HG03108 (cell line): ENCODE results near the gene MYOM1.

Source experiments
- ATAC-seq: cut with Tn5 transposase; IDR thresholded peaks from one replicate; pipeline ENCODE4 v1.9.1; 2021; ENCODE audit warnings: moderate library complexity; ENCODE audit not compliant: unreplicated experiment

MYOM1 gene

DNA sequence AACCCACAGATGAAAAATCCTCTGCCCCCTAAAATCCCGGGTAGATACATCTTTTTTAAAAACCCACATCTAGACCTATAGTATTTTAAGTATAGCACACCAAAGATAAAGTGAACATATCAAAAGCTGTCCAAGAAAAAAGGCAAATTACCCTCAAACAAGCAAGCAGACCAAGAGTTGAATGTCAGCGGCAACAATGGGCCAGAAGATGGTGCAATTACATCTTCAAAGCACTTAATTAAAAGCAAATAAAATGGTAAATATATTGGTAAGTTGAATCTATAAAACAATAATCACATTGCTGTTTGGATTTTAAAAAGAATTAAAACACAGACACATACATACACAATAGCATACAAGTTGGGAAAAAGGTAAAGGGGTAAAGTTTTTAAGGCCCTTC lies 98.5 kb downstream of the MYOM1 start:
- no peak for ATAC-seq

DNA sequence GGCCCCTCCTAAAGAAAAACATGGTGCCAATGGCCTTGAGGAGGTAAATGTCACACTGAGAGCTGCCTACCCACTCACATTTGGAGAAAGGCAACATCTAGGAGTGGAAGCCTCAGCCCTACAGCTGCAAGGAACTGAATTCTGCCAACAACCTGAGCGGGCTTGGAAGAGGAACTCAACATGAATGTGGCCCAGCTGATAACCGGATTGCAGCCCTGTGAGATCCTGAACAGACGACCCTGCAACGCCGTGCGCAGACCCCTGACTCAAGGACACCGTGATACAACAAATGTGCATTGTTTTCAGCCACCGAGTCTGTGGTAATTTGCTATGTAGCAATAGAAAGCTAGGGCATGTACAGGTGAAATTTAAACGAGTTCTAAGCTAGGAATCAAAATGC lies 99.4 kb downstream of the MYOM1 start:
- ATAC-seq: no peak

DNA sequence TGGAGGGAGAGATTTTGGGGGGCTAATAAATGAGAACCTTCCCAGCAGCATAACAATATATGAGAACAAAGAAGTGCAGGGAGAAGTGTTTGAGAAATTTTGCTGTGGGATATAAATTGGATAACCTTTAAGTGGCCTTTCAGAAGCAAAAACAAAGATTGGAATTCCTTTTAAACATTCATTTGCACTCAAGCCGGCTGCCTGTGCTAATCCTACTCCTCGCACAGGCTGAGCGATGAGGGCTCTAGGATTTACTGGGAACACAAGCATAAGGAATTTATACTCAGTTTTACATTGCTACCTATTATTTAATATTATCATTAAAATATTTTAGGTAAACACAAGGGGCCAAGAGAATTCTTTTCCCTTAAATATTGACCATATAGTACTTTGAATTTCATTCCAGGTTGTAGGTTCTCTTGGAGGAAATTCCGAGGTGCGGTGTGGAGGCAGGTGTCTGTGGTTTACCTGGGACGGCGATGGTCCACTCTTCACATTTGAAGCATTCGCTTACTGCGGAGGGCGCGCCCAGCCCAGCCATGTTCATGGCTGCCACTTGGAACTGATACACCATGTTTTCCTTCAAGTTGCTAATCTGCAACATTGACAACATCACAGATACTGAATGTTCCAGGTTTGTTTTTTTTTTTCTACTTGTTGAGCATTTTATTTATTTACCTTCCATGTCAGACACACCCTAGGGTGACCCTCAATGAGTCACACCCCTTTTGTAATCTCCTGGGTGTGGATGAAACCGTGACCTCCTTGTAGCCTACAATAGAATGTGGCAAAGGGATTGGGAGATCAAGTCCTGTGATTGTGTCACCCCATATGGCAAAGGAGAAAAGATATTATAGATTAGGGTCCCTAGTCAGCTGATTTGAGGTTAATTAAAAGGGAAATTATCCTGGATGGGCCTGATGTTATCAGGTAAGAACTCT lies 100.1 kb downstream of the MYOM1 start:
- ATAC-seq: no peak

DNA sequence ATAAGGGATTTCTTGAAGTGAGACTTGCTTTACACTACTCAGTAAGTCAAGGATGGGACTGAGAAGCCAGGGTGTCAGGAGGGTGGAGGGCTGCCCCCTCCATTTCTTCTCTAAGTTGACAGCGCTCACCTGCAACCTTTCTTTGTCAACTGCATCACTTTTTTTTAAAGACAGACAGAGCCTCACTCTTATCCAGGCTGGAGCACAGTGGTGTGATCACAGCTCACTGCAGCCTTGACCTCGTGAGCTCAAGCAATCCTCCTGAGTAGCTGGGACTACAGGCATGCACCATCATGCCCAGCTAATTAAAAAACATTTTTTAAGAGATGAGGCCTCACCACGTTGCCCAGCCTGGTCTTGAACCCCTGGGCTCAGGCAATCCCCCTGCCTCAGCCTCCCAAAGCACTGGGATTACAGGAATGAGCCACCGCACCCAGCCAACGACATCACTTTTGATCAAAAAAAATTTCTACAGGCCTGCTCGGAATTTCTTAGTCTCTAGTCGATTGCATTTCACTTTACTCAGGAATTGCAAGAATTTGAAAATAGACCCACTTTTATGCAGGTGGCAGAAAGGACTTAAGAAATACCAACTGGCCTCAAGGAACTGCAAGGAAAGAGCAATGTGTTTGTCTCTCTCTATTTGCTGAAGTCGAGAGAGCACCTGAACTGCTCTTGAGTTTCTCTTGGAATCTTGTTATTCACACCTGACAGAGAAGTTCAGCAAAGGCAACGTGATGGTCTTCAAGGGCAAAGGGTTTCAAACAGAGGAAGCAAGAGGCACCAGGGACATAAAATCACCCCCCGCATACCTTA lies 101.4 kb downstream of the MYOM1 start:
- no peak for ATAC-seq

DNA sequence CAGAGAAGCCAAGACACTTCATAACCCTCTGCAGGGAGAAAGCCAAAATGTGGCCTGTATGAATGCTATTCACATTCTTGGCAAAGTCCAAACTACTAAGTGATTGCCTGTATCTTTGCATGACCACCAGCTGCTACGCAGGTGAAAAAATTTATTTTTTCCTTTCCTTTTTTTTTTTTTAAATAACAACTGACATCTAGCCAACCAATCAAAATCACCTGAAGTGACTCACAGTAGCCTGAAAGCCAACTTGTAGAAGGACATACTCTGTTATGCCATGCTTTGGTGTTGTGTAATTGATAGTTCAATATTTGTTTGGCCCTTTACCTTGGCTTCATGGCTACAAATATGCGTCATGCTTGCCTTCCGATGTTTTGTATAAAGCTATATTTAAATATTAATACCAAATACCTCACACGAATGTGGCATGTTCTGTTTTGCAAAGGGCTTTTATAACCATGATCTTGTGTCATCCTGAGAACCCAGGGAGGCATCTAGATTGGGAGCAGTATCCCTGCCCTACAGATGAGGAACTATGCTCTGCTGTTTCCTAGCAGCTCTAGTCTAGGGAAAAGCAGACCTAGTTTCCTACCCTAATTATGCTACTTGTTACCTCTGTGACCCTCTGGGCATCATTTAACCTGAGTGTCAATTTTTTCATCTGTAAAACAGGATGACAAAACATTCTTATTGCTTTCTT lies 102.1 kb downstream of the MYOM1 start:
- no peak for ATAC-seq

DNA sequence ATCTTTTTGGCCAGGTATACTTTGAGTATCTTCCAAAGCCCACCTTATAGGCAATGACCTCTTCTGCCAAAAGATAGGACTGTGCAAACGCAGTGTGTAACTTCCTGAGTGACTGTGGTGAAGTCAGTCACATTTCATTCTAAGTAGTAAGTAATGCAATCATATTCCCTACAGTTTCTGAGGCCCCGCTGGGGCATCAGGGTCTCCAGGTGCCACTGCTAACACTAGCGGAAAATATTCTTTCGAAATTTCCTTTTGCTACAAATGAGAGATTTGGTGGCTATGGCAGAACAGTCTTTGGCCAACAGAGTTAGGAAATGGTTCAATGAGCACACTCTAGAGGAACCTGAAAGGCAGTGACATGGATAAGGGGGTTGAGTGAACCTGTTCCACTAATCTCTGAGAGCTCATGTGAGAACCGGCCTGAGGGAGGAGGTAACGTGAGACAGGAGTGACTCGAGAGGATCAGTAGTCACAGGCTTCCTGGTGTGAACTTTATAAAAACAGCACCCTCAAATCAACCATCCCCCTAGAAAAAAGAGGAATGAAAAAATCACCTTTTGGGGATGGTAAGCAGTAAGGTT lies 104.2 kb downstream of the MYOM1 start:
- ATAC-seq: no peak

DNA sequence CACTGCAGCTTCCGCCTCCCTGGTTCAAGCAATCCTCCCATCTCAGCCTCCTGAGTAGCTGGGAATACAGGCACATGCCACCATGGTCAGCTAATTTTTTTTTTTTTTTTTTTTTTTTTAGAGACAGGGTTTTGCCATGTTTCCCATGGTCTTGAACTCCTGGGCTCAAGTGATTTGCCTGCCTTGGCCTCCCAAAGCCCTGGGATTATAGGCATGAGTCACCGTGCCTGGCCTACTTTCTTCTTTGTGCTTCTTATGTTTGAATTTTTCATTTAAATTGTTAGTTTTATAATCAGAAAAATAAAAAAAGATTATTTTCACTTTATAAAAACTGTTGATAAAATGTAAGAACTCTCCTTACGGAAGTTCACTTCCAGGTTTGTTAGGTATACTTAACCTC lies 105.3 kb downstream of the MYOM1 start:
- no peak for ATAC-seq

DNA sequence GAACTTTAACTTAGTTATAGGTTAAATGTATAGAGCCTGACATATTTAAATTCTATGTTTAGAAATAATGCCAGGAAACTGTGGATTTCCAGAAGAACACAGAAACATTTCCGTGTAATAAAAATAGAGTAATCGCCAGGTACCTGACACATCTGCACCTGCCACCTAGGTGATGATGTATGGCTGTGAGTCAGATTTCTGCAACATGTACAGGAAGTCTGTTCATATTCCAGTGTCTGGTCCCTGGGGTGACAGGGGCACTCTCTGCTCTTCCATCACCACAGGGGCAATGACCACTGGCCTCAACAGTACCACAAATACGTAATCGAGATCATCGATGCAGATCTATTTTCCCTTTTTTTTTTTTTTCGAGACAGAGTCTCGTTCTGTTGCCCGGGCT lies 105.7 kb downstream of the MYOM1 start:
- ATAC-seq: no peak

DNA sequence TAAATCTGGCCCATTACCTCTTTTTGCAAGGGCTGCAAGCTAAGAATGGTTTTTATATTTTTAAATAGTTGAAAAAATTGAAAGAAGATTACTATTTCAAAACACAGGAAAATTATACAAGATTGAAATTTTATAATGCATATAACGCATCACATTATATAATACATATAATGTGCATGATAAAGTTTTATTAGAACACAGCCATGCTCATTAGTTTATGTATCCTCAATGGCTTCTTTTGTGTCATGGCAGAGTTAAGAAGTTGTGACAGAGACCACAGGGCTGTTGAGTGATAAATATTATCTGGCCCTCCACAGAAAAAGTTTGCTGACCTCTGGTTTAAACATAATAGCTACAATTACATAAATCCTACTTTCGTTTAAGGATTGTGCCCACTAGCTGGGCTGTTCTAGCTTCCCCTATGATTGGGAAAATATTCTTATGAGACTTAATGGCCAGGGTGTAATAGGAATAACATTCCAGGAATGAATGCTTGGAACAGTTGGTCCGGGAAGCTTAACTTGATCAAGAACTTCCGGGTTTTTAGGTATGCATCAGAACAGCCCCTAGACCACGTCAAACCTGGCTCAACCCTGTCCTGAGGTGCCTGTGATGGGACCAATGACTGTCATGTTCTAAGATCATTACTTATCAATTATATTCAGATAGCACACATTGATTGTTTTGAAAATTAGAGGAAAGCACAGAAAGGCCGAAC lies 108.1 kb downstream of the MYOM1 start:
- no peak for ATAC-seq

DNA sequence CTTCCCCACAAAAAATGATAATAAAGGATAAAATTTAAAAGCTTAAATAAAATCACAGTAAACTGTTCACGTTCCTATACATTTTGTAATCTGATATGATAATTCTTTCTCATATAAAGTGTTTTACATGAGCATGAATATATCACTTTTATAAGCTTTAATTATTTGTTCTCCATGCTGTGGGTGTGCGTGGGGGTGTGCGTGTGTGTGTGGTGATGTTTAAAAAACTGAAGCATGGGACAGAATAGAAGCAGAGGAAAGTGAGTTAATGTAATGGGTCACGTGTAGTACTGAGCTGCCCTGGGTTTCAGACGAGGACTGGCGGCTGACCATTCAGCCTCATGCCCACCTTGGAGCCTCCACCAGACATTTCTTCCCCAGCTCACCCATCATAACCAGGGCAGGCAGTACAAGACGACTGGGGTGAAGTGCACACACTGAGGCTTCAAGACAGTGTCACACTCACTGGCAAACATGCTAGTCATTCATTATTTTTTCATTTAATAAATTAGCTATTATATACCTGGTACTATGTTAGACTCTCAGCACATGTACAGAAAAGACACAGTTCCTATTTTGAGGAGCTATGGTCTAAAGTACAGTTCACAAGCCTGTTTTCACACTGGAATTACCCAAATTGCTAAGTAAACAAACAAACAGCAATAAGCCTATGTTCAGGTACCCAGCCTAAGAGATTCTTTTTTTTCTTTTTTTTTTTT lies 109.6 kb downstream of the MYOM1 start:
- no peak for ATAC-seq

DNA sequence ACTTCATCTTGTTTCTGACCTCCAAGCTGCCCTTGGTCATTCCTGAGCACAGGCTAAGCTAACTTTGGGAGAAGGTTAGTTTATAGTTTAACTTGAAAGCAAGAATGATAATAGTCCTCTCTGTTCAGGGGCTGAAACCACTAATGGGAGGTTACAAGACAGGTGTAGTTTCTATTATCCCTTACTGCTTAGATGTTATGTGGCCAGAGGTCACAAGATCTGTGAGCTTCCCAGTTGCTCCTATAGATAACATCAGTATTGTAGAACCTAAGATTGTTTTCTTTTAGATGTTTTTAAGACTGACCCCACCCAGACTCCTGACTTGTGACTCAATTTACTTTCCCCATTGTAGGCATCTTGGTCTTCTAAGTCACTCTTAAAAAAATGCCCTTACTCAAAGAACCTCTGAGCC lies 112.0 kb downstream of the MYOM1 start:
- ATAC-seq: no peak

DNA sequence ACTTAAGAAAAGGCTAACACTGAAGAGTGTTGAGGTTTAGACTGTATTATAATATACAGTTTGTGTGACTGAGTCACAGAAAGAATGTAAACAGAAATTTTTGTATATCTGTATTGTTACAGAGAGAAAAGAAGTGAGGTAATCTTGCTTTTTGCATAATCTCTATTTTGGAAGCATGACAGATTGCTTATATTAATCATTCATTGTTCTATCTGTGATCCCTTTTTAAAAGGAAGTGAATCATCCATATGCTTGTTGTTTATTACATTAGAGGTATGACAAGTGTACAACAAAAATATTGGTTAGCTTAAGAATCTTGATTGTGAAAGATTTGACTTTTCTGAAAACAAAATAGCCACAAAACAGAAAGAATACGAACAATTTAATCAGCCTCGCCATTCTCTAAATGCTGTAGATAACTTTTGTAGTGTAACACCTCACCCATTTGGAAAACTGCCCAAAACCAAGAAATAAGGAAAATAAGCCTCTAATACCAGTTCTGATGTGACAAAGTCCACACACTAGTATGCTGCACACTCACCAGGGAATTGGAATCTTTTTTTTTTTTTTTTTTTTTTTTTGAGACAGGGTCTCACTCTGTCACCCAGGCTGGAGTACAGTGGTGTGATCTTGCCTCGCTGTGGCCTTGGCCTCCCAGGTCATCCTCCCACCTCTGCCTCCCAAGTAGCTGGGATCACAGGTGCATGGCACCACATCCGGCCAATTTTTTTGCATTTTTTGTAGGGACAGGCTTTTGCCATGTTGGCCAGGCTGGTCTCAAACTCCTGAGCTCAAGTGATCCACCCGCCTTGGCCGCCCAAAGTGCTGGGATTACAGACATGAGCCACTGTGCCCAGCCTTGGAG lies 115.3 kb downstream of the MYOM1 start:
- no peak for ATAC-seq

DNA sequence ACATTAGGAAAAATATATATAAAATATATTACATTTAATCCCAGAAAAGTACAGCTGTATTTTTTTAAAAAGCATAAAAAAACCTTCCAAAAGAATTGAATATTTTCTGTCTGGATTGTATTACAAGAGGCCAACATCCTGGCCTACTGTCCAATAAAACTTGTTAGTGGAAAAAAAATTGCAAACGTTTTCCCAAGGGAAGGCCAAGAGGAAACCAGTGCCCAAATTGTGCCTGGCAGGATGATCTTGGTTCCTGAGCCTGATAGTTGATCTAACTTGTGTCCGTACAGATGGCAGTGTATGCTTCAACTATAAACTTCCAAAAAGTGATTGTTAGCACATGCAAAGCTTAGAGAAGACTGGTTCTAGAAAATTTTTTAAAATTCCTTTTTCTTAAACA lies 116.2 kb downstream of the MYOM1 start:
- no peak for ATAC-seq

DNA sequence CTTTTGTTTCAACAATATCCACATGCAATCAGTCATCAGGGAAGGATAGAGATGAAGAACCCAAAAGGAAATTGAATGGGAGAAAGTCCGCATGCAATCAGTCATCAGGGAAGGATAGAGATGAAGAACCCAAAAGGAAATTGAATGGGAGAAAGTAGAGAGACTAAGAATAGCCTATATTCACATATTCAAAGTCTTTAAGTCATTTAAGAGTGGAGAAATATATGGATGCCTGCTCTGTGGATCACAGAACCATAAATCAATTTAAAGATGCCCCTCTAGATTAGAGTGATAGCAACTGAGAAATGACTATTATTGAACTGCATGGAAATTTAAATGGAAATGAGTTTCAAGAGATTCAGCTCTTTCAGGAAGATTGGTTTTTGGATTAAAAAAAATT lies 116.8 kb downstream of the MYOM1 start:
- ATAC-seq: no peak

DNA sequence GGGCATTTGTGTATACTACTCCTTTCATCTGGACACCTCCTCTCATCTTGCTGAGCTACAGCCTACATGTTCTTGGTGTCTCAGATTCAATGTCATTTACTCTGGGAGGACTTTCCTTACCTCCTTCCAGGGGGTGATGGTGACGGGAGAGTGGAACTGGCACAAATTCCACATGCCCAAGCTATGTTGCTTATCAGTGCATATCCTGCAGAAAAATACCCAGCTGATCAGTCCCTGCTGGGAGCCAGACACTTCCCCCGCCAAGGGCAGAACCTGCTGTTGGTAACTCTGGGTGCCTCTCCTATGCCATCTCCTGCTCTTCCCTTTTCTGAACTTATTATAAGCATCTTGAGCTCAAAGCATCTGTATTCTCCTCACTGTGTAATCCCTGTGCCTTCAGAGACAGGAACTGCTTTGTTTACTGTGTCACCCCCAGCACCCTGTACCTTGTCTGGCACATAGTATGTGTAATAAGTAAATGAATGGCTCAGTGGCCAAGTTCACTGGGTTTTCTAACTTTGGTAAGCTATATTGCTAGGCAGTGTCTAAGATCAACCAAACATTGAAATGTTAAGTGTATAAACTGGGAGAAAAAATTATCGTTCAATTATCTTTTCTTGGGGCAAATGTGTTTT lies 119.2 kb downstream of the MYOM1 start:
- ATAC-seq: no peak

DNA sequence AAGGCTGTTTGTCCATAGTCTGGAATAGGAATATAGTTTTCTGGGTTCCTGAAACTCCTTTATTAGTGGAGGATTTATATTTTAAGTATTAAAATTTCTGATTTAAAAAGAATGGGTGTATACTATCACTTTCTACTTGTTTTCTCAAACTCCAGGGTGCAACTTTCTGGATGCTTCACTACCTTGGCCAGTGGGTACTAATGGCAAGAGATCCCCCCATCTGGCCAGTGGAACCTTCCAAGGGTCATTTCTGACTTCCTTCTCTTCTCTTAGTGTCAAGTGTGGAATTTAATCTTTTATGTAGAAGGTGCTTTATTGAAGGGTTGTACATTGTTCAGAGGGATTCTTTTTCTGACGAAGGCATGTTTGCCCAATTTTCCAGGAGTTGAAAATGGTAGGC lies 120.4 kb downstream of the MYOM1 start:
- no peak for ATAC-seq

DNA sequence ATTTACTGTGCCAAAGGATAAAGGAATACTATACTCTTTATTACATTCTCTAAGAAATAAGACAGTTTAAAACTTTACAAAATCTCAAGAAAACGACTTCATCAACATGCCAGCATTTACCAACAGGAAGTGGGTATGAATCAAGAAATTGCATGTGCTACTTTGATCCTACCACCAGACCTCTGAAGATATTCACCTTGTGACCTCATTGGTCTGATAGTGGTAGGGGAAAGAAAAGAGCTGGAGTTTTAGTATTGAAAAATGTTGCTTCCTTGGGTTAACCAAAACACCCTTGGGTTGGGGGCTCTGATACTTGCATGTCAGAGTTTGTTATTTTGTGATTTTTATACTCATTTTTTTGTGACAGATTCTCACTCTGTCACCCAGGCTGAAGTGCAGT lies 122.7 kb downstream of the MYOM1 start:
- ATAC-seq: no peak

DNA sequence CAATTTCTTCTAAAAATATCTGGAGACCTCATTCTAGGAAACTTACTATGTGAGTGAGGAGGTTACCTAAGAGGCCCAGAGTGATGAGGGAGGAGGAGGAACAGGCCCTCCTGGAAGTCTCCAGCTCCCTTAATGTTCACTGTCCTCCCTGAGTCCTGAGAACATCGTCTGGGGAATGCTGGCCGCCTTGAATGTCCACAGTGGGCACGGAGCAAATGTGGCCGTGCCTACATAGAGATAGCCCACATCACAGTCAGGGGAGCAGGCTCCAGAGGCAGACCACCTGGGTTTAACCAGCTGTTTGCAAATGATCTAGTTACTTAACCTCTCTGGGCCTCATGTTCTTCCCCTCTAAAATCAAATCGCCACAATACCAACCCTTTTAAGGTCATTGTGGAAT lies 123.8 kb downstream of the MYOM1 start:
- no peak for ATAC-seq

DNA sequence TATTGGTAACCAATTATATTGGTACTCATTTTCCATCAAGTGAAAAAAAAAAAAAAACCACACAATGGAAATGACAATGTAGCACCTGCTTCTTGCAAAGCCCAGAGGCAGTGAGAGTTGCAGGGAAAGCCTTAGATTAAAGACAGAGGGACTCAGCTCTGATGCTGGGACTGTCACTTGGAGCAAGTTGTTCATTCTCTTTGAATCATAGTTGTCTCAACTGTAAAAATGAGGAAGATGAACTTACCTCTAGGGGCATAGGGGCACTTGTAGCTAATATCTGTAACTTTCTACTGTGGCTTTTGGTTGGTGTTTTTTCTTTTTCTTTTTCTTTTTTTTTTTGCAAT lies 125.5 kb downstream of the MYOM1 start:
- no peak for ATAC-seq
